HCT116 (cell line): Measurements from ENCODE around the gene ARID5B. TPM values are rescaled to one million over a fixed set of nuclear protein-coding genes. Genes with fewer than 3 reads are reported as not detected.

ENCODE experiments used
- ATAC-seq: fragments of 200-7000 bp; cut with Tn5 transposase; 2 replicates; pipeline ENCODE4 v1.9.1; 2020; ENCODE audit warnings: mild to moderate bottlenecking, moderate library complexity
- BruUV-seq: library from RNA; stranded (reverse); fragments of 400-500 nt; replicated peaks from 2 replicates; lab custom pipeline; 2021; lab: Mats Ljungman, UMichigan
- CTCF ChIA-PET: fragments of 300-600 bp; sonication (Branson Sonifier 250); formaldehyde crosslinking; loops from one replicate; lab custom pipeline; 2021; ENCODE audit warnings: antibody characterized with exemption; lab: Charles Lee
- POLR2A ChIA-PET: fragments of 300-600, 350-600 bp; sonication (Branson Sonifier 250); formaldehyde crosslinking; loops from one replicate; lab custom pipeline; 2021; ENCODE audit warnings: antibody characterized with exemption; lab: Charles Lee
- RAD21 ChIA-PET, 2 experiments: fragments of 300-600 bp; sonication (Branson Sonifier 250); formaldehyde crosslinking; loops; one replicate each; lab custom pipeline; 2023; ENCODE audit warnings: low total read pairs in 2 of 2; ENCODE audit not compliant: uncharacterized antibody in 2 of 2, unreplicated experiment in 2 of 2, low non-redundant PET in 1 of 2; lab: Charles Lee
- DNase-seq: peaks from one replicate; pipeline ENCODE4 v3.0.0-alpha.2; 2010; ENCODE audit warnings: low read depth, low spot score
- H2AFZ ChIP-seq: fragments of 200-600 bp; shearing (Covaris generic), sonication (generic); 2 replicates; pipeline ENCODE4 v1.6.1; 2017; ENCODE audit warnings: low read depth, mixed run types, mixed read lengths, antibody characterized with exemption, low read length; ENCODE audit not compliant: poor library complexity, severe bottlenecking
- H3K27ac ChIP-seq: 2 replicates; pipeline ENCODE4 v1.5.1; 2012; ENCODE audit warnings: low read depth, low read length
- H3K27me3 ChIP-seq: fragments of 200-600 bp; sonication (generic); 2 replicates; pipeline ENCODE4 v1.6.1; 2016; ENCODE audit warnings: mixed run types, low read length, mixed read lengths; ENCODE audit not compliant: insufficient read depth
- H3K36me3 ChIP-seq, 2 experiments: fragments of 200-500 bp in 1 of 2; fragments of 200-600 bp in 1 of 2; sonication (Bioruptor generic) in 1 of 2; sonication (generic) in 1 of 2; 2 replicates each; pipeline versions ENCODE4 v1.5.1 to v1.6.1; 2014 to 2016; ENCODE audit warnings: low read length in 2 of 2, inconsistent platforms in 1 of 2, mixed read lengths in 1 of 2, mixed run types in 1 of 2; ENCODE audit not compliant: insufficient read depth in 2 of 2, control insufficient read depth in 1 of 2
- H3K4me1 ChIP-seq, 2 experiments: fragments of 200-600 bp in 1 of 2; sonication (generic) in 1 of 2; 2 replicates each; pipeline versions ENCODE4 v1.5.1 to v1.6.1; 2012 to 2017; ENCODE audit warnings: low read length in 2 of 2, inconsistent platforms in 1 of 2, mild to moderate bottlenecking in 1 of 2, mixed read lengths in 1 of 2, mixed run types in 1 of 2, moderate library complexity in 1 of 2; ENCODE audit not compliant: insufficient read depth in 2 of 2, control insufficient read depth in 1 of 2
- H3K4me2 ChIP-seq: fragments of 200-600 bp; sonication (generic); 2 replicates; pipeline ENCODE4 v1.6.1; 2017; ENCODE audit warnings: mixed run types, low read length, mixed read lengths
- H3K4me3 ChIP-seq, 2 experiments: fragments of 200-600 bp in 1 of 2; sonication (generic) in 1 of 2; replicated peaks in 1 of 2; 2 replicates each; pipeline ENCODE4 v1.5.1; 2011 to 2016; ENCODE audit warnings: low read length in 2 of 2, control low read depth in 1 of 2, low read depth in 1 of 2, mild to moderate bottlenecking in 1 of 2, mixed read lengths in 1 of 2, mixed run types in 1 of 2
- H3K79me2 ChIP-seq: fragments of 200-600 bp; sonication (generic); 2 replicates; pipeline ENCODE4 v1.6.1; 2017; ENCODE audit warnings: mild to moderate bottlenecking, mixed run types, low read length, moderate library complexity, mixed read lengths; ENCODE audit not compliant: insufficient read depth
- H3K9ac ChIP-seq: fragments of 200-600 bp; sonication (generic); 2 replicates; pipeline ENCODE4 v1.6.1; 2016; ENCODE audit warnings: low read length, mixed read lengths
- H3K9me2 ChIP-seq: fragments of 200-600 bp; sonication (generic), shearing (Covaris generic); 2 replicates; pipeline ENCODE4 v1.6.1; 2017; ENCODE audit warnings: mixed run types, mild to moderate bottlenecking, moderate library complexity; ENCODE audit not compliant: insufficient read depth
- H3K9me3 ChIP-seq, 2 experiments: fragments of 200-500 bp in 1 of 2; fragments of 200-600 bp in 1 of 2; sonication (Bioruptor generic) in 1 of 2; sonication (generic) in 1 of 2; 2 replicates each; pipeline ENCODE4 v1.6.1; 2014 to 2017; ENCODE audit warnings: low read length in 2 of 2, mixed read lengths in 2 of 2, inconsistent platforms in 1 of 2, low read depth in 1 of 2, mild to moderate bottlenecking in 1 of 2, mixed run types in 1 of 2, moderate library complexity in 1 of 2; ENCODE audit not compliant: control insufficient read depth in 1 of 2, insufficient read depth in 1 of 2
- H4K20me1 ChIP-seq: fragments of 200-600 bp; sonication (generic), shearing (Covaris generic); 2 replicates; pipeline ENCODE4 v1.6.1; 2017; ENCODE audit warnings: mixed run types, mild to moderate bottlenecking, moderate library complexity; ENCODE audit not compliant: insufficient read depth
- CBX3 ChIP-seq: IDR thresholded peaks from 2 replicates; pipeline ENCODE4 v1.6.1; 2012; ENCODE audit warnings: low read depth
- CEBPB ChIP-seq: IDR thresholded peaks from 2 replicates; pipeline ENCODE4 v1.6.1; 2012; ENCODE audit warnings: low read depth
- ELF1 ChIP-seq: IDR thresholded peaks from 2 replicates; pipeline ENCODE4 v1.6.1; 2012; ENCODE audit warnings: low read depth, borderline replicate concordance
- EZH2phosphoT487 ChIP-seq: fragments of 200-600 bp; IDR thresholded peaks from 2 replicates; pipeline ENCODE4 v1.6.1; 2018; ENCODE audit warnings: antibody characterized with exemption, borderline replicate concordance
- FOSL1 ChIP-seq: IDR thresholded peaks from 2 replicates; pipeline ENCODE4 v1.6.1; 2012; ENCODE audit warnings: low read depth
- JUND ChIP-seq: IDR thresholded peaks from 2 replicates; pipeline ENCODE4 v1.6.1; 2012
- MAX ChIP-seq: IDR thresholded peaks from 2 replicates; pipeline ENCODE4 v1.6.1; 2012
- POLR2AphosphoS5 ChIP-seq: IDR thresholded peaks from 2 replicates; pipeline ENCODE4 v1.6.1; 2011; ENCODE audit warnings: mild to moderate bottlenecking, low read depth, low read length, moderate library complexity
- SIN3A ChIP-seq: IDR thresholded peaks from 2 replicates; pipeline ENCODE4 v1.6.1; 2012; ENCODE audit warnings: low read depth
- SRF ChIP-seq: IDR thresholded peaks from 2 replicates; pipeline ENCODE4 v1.6.1; 2012; ENCODE audit warnings: low read depth
- TCF7L2 ChIP-seq: IDR thresholded peaks from 2 replicates; pipeline ENCODE4 v1.7.0; 2011; ENCODE audit warnings: borderline replicate concordance, inconsistent platforms; ENCODE audit not compliant: insufficient read depth, insufficient read length; ENCODE audit errors: extremely low read depth
- ZFX ChIP-seq: fragments of 450-650 bp; IDR thresholded peaks from 2 replicates; pipeline ENCODE4 v1.6.1; 2017
- intact Hi-C: fragments of 100-400 bp; cut with micrococcal nuclease; formaldehyde crosslinking; loops from 2 replicates; pipeline ENCODE4 v1.10.0; 2022
- total RNA-seq: library from RNA; stranded (reverse); gene quantifications from one replicate; pipeline ENCODE4 v1.2.1, GENCODE V29; 2021; ENCODE audit not compliant: unreplicated experiment
- TF ChIP-seq, protein P1 (sequence below): IDR thresholded peaks from 2 replicates; pipeline ENCODE4 v1.6.1; 2012
- TF ChIP-seq, protein P2 (sequence below): IDR thresholded peaks from 2 replicates; pipeline ENCODE4 v1.6.1; 2012; ENCODE audit warnings: low read depth
- TF ChIP-seq, protein P3 (sequence below), 3 experiments: fragments of 200-600 bp in 1 of 3; sonication (generic) in 1 of 3; IDR thresholded peaks in 2 of 3; conservative IDR thresholded peaks in 1 of 3; 2 replicates each; pipeline ENCODE4 v1.5.1; 2012 to 2017; ENCODE audit warnings: low read depth in 2 of 3, low read length in 2 of 3, antibody characterized with exemption in 1 of 3, borderline replicate concordance in 1 of 3, control low read depth in 1 of 3, mild to moderate bottlenecking in 1 of 3, mixed read lengths in 1 of 3, mixed run types in 1 of 3, moderate library complexity in 1 of 3; ENCODE audit not compliant: insufficient read depth in 1 of 3

ARID5B gene
- total RNA-seq, 1 experiment from 2014 or later: 4.7 TPM

- no peak for ATAC-seq
- DNase-seq: no peak
- Histone ChIP-seq H3K79me2 (no peaks in the 10 kb centered on the region), H3K9ac (no peak overlapping the region), H3K9me2 (no peaks in the 10 kb centered on the region), H3K27me3 (no peaks in the 10 kb centered on the region), H3K9me3 (no peaks in the 10 kb centered on the region), H3K4me2 (no peak overlapping the region), H3K36me3 (no peaks in the 10 kb centered on the region), H3K27ac (no peak overlapping the region), H4K20me1 (no peaks in the 10 kb centered on the region), H3K4me1 (peaks cover 2 to 11% of the 10 kb centered on the region in 2 experiments; a peak in 3 of 4 replicates), H2AFZ (no peak overlapping the region), H3K4me3 (no peak overlapping the region)
- intact Hi-C loops: no loop called here
- POLR2A ChIA-PET: no interaction called here
- CTCF ChIA-PET: no interaction called here
- BruUV-seq: no TSS peak
- TF ChIP-seq POLR2AphosphoS5: no peak
- TF ChIP-seq, protein P1, sequence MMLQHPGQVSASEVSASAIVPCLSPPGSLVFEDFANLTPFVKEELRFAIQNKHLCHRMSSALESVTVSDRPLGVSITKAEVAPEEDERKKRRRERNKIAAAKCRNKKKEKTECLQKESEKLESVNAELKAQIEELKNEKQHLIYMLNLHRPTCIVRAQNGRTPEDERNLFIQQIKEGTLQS: no peak
- TF ChIP-seq MAX: no peak
- no peak for TF ChIP-seq CBX3
- TF ChIP-seq, protein P2, sequence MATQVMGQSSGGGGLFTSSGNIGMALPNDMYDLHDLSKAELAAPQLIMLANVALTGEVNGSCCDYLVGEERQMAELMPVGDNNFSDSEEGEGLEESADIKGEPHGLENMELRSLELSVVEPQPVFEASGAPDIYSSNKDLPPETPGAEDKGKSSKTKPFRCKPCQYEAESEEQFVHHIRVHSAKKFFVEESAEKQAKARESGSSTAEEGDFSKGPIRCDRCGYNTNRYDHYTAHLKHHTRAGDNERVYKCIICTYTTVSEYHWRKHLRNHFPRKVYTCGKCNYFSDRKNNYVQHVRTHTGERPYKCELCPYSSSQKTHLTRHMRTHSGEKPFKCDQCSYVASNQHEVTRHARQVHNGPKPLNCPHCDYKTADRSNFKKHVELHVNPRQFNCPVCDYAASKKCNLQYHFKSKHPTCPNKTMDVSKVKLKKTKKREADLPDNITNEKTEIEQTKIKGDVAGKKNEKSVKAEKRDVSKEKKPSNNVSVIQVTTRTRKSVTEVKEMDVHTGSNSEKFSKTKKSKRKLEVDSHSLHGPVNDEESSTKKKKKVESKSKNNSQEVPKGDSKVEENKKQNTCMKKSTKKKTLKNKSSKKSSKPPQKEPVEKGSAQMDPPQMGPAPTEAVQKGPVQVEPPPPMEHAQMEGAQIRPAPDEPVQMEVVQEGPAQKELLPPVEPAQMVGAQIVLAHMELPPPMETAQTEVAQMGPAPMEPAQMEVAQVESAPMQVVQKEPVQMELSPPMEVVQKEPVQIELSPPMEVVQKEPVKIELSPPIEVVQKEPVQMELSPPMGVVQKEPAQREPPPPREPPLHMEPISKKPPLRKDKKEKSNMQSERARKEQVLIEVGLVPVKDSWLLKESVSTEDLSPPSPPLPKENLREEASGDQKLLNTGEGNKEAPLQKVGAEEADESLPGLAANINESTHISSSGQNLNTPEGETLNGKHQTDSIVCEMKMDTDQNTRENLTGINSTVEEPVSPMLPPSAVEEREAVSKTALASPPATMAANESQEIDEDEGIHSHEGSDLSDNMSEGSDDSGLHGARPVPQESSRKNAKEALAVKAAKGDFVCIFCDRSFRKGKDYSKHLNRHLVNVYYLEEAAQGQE: no peak
- TF ChIP-seq, protein P3, sequence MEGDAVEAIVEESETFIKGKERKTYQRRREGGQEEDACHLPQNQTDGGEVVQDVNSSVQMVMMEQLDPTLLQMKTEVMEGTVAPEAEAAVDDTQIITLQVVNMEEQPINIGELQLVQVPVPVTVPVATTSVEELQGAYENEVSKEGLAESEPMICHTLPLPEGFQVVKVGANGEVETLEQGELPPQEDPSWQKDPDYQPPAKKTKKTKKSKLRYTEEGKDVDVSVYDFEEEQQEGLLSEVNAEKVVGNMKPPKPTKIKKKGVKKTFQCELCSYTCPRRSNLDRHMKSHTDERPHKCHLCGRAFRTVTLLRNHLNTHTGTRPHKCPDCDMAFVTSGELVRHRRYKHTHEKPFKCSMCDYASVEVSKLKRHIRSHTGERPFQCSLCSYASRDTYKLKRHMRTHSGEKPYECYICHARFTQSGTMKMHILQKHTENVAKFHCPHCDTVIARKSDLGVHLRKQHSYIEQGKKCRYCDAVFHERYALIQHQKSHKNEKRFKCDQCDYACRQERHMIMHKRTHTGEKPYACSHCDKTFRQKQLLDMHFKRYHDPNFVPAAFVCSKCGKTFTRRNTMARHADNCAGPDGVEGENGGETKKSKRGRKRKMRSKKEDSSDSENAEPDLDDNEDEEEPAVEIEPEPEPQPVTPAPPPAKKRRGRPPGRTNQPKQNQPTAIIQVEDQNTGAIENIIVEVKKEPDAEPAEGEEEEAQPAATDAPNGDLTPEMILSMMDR (IDR thresholded peaks at IDR 0.05 in 2 of 3, conservative IDR thresholded peaks at IDR 0.05 in 1 of 3; ENCODE audit: borderline replicate concordance in 1 of 3, insufficient read depth in 1 of 3, low read depth in 2 of 3, low read length in 2 of 3): no peak
- TF ChIP-seq JUND: no peak
- no peak for TF ChIP-seq SIN3A
- TF ChIP-seq FOSL1: no peak
- no peak for TF ChIP-seq TCF7L2
- no peak for TF ChIP-seq CEBPB
- no peak for TF ChIP-seq ELF1
- no peak for TF ChIP-seq SRF
- no peak for TF ChIP-seq ZFX
- no peak for TF ChIP-seq EZH2phosphoT487
- RAD21 ChIA-PET: no interaction called here
These were observed 72.4 kb downstream of the ARID5B start for GRCh38 chr10:61973906-61974305.
